ENCODE results near the gene CAMK2G. TPM values are rescaled to one million over a fixed set of nuclear protein-coding genes. Genes with fewer than 3 reads are reported as not detected.
"Not testable (repeated sequence)": the region's sequence is repeated elsewhere in the genome, so short reads cannot be mapped to it uniquely, and the experiment has no call there.

Gene CAMK2G
- total and polyA plus RNA-seq, 4 donors = 6.8 to 18.3 (median 9.9) TPM

- no peak for DNase-seq (ENCODE audit: low spot score)
- H3K36me3 ChIP-seq (ENCODE audit: control insufficient read depth in 4 of 4, insufficient read depth in 3 of 4, low read depth in 1 of 4, low read length in 3 of 4) = peaks cover 22 to 95% (median 75%) of the 10 kb centered on the region in 4 donors
- no peaks in the 10 kb centered on the region for H3K27me3 ChIP-seq (ENCODE audit: control insufficient read depth in 4 of 4, insufficient read depth in 4 of 4, low read length in 3 of 4)
- H3K4me3 ChIP-seq (ENCODE audit: low read depth in 1 of 3, low read length in 3 of 3) = no peak overlapping the region
- no peak overlapping the region for H3K27ac ChIP-seq (ENCODE audit: low read depth in 1 of 2, low read length in 2 of 2)
- TF ChIP-seq FOXA1 (IDR thresholded peaks at IDR 0.05) (no peak), NR2F2 (IDR thresholded peaks at IDR 0.05) (no peak), MAX (IDR thresholded peaks at IDR 0.05) (no peak), YY1 (IDR thresholded peaks at IDR 0.05) (no peak), REST (IDR thresholded peaks at IDR 0.05) (no peak), EGR1 (IDR thresholded peaks at IDR 0.05; ENCODE audit: low read depth in 2 of 2) (no peak), SP1 (IDR thresholded peaks at IDR 0.05) (no peak), FOXA2 (IDR thresholded peaks at IDR 0.05) (no peak), HNF4G (IDR thresholded peaks at IDR 0.05) (no peak), GABPA (IDR thresholded peaks at IDR 0.05 in 1 of 2, conservative IDR thresholded peaks at IDR 0.05 in 1 of 2) (no peak), RXRA (IDR thresholded peaks at IDR 0.05) (no peak), ATF3 (IDR thresholded peaks at IDR 0.05) (no peak), RAD21 (IDR thresholded peaks at IDR 0.05) (no peak), ZBTB33 (IDR thresholded peaks at IDR 0.05) (no peak), JUND (IDR thresholded peaks at IDR 0.05) (no peak)
- 91% methylated on average over 5 of the region's 5 CpGs for WGBS
- no peak overlapping the region for H3K9ac ChIP-seq (ENCODE audit: low read depth in 1 of 2, low read length in 2 of 2)
- no peaks in the 10 kb centered on the region for H3K4me1 ChIP-seq (ENCODE audit: control insufficient read depth in 4 of 4, insufficient read depth in 4 of 4, low read length in 3 of 4)
- H3K9me3 ChIP-seq (ENCODE audit: control insufficient read depth in 4 of 4, low read length in 3 of 4) = no peaks in the 10 kb centered on the region
These were observed 77.6 kb downstream of the CAMK2G start for GRCh38 chr10:73796766-73797165.

- H3K4me1 ChIP-seq (ENCODE audit: control insufficient read depth in 4 of 4, insufficient read depth in 4 of 4, low read length in 3 of 4); H3K27ac ChIP-seq (ENCODE audit: low read depth in 1 of 2, low read length in 2 of 2); DNase-seq (ENCODE audit: low spot score); H3K9me3 ChIP-seq (ENCODE audit: control insufficient read depth in 4 of 4, low read length in 3 of 4); H3K9ac ChIP-seq (ENCODE audit: low read depth in 1 of 2, low read length in 2 of 2); H3K27me3 ChIP-seq (ENCODE audit: control insufficient read depth in 4 of 4, insufficient read depth in 4 of 4, low read length in 3 of 4); H3K4me3 ChIP-seq (ENCODE audit: low read depth in 1 of 3, low read length in 3 of 3): not testable (repeated sequence)
- H3K36me3 ChIP-seq (ENCODE audit: control insufficient read depth in 4 of 4, insufficient read depth in 3 of 4, low read depth in 1 of 4, low read length in 3 of 4) = peaks cover 21 to 95% (median 76%) of the 10 kb centered on the region in 4 donors
- WGBS = 97% methylated on average over 8 of the region's 8 CpGs
These were observed 78.3 kb downstream of the CAMK2G start for GRCh38 chr10:73796035-73796434.

- not testable (repeated sequence) for H3K9ac ChIP-seq (ENCODE audit: low read depth in 1 of 2, low read length in 2 of 2); H3K27me3 ChIP-seq (ENCODE audit: control insufficient read depth in 4 of 4, insufficient read depth in 4 of 4, low read length in 3 of 4); H3K27ac ChIP-seq (ENCODE audit: low read depth in 1 of 2, low read length in 2 of 2); DNase-seq (ENCODE audit: low spot score); H3K4me1 ChIP-seq (ENCODE audit: control insufficient read depth in 4 of 4, insufficient read depth in 4 of 4, low read length in 3 of 4); H3K4me3 ChIP-seq (ENCODE audit: low read depth in 1 of 3, low read length in 3 of 3); H3K9me3 ChIP-seq (ENCODE audit: control insufficient read depth in 4 of 4, low read length in 3 of 4)
- 97% methylated on average over 10 of the region's 10 CpGs for WGBS
- H3K36me3 ChIP-seq (ENCODE audit: control insufficient read depth in 4 of 4, insufficient read depth in 3 of 4, low read depth in 1 of 4, low read length in 3 of 4) = peaks cover 24 to 96% (median 79%) of the 10 kb centered on the region in 4 donors
These were observed 78.9 kb downstream of the CAMK2G start for GRCh38 chr10:73795491-73795890.
